Aortic smooth muscle cell (primary cell): Measurements from ENCODE around the gene NR2C2AP. TPM values are rescaled to one million over a fixed set of nuclear protein-coding genes. Genes with fewer than 3 reads are reported as not detected.

Experiments used
- total RNA-seq: library from RNA; depleted of rRNA; stranded (reverse); fragments of >200 nt; gene quantifications from 2 replicates; pipeline ENCODE4 v1.2.3, GENCODE V29; 2014

The NR2C2AP gene
- 6.4 and 11.4 TPM in 2 replicates for total RNA-seq

GRCh38 chr19:19203012-19203856 lies at the start of gene NR2C2AP:
Gene NR2C2AP, minus strand, starts transcription at chr19:19203414. Its CDS starts 354 bp downstream, at chr19:19203060.

GRCh38 chr19:19211499-19212420 lies 8.5 kb upstream of the NR2C2AP start, which contains the start of gene NCAN:
Gene NCAN, plus strand, starts transcription at chr19:19211958. Its CDS starts 4,996 bp downstream, at chr19:19216954.

GRCh38 chr19:19192078-19192882 lies 10.9 kb downstream of the NR2C2AP start, which contains the start of the genes BORCS8 and RFXANK:
Gene BORCS8, minus strand, starts transcription at chr19:19192152. Its CDS starts 35 bp downstream, at chr19:19192117.
Gene RFXANK, plus strand, starts transcription at chr19:19192258. Its CDS starts 1,689 bp downstream, at chr19:19193947.

DNA sequence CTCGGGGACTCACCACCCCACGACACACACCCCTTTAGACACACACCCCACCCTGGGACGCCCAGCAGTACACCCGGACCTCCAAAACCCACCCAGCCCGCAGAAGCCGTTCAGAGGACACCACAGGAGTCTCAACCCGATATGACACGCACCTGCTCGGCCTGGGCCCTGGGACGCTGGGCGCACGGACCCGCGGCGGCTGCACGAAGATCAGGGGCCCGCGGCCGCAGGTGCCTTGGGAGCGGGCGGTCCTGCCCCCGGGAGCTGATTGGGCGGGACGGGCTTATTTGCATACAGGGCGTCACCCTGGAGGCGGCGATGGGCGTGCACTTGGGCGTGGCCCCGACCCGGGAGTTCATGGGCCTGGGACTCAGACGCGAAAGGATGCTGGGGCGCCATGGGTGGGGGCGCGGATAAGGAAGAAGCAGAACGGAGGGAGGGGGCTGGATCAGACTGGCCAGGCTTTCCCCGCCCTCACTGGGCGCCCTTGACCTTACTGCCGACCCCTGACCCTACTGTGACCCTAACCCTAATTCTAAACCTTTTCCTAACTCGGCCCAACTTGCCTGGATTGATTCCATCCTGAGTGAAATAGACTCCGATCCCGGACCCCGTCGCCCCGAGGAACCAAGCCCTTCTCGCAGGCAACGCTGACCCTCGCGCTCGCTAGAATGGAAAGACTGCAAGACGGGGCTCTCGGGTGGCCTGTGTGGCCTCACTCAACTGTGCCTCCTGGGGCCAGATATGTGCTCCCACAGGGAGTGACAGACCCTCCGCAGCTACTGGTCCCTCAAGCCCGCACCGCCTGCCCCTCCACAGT lies 33.0 kb downstream of the NR2C2AP start, which contains the start of gene MEF2B:
Gene MEF2B (minus strand): TSS at position 211 of the 820 bp plus-strand sequence. CDS start 19,528 bp downstream, outside the sequence.

Other genes starting within 250 kb of the NR2C2AP start
- 23.5 and 27.9 TPM in 2 replicates for gene SUGP2, start 169.9 kb downstream of the NR2C2AP start, total RNA-seq
- 30.8 and 44.0 TPM in 2 replicates for gene ARMC6, start 169.8 kb downstream of the NR2C2AP start, total RNA-seq
- gene SLC25A42, start 139.4 kb downstream of the NR2C2AP start, total RNA-seq = 4.9 and 5.3 TPM in 2 replicates
- gene TMEM161A, start 64.9 kb downstream of the NR2C2AP start, total RNA-seq = 15.8 and 16.0 TPM in 2 replicates
- not detected in 2 replicates for gene MEF2B, start 33.2 kb downstream of the NR2C2AP start, total RNA-seq
- gene BORCS8, start 11.3 kb downstream of the NR2C2AP start, total RNA-seq = 15.5 and 18.9 TPM in 2 replicates
- gene RFXANK, start 11.2 kb downstream of the NR2C2AP start, total RNA-seq = 38.8 and 40.3 TPM in 2 replicates
- under 0.01 TPM in 1 of 2 replicates, not detected in the other for gene NCAN, start 8.5 kb upstream of the NR2C2AP start, total RNA-seq
- gene TM6SF2, start 69.9 kb upstream of the NR2C2AP start, total RNA-seq = 0.53 and 0.75 TPM in 2 replicates
- gene SUGP1, start 117.1 kb upstream of the NR2C2AP start, total RNA-seq = 28.0 and 29.2 TPM in 2 replicates
- gene MAU2, start 117.4 kb upstream of the NR2C2AP start, total RNA-seq = 23.3 and 26.7 TPM in 2 replicates
- gene GATAD2A, start 202.3 kb upstream of the NR2C2AP start, total RNA-seq = 53.9 and 55.1 TPM in 2 replicates